Thyroid gland (tissue), 4 donors: ENCODE measurements around the gene DNAJC16. TPM values are rescaled to one million over a fixed set of nuclear protein-coding genes. Genes with fewer than 3 reads are reported as not detected.

Experiments
- DNase-seq, 2 donors: peaks; one replicate each; pipeline ENCODE4 v3.0.0-alpha.2; 2019
- H3K27ac ChIP-seq, 3 donors: fragments of 200-600 bp; sonication (generic); 1 replicate in 2 of 3; 2 replicates in 1 of 3; pipeline ENCODE4 v1.5.1; 2016 to 2019; ENCODE audit warnings: mild to moderate bottlenecking in 1 of 3, moderate library complexity in 1 of 3
- H3K27me3 ChIP-seq: fragments of 200-600 bp; sonication (generic); one replicate; pipeline ENCODE4 v1.5.1; 2019
- H3K36me3 ChIP-seq, 2 donors: fragments of 200-600 bp; sonication (generic); one replicate each; pipeline ENCODE4 v1.5.1; 2016 to 2019
- H3K4me1 ChIP-seq, 2 donors: fragments of 200-600 bp; sonication (generic); one replicate each; pipeline ENCODE4 v1.5.1; 2017 to 2019
- H3K4me3 ChIP-seq, 3 donors: fragments of 200-600 bp; sonication (generic); replicated peaks in 1 of 3; 1 replicate in 2 of 3; 2 replicates in 1 of 3; pipeline ENCODE4 v1.5.1; 2016; ENCODE audit warnings: mild to moderate bottlenecking in 1 of 3
- H3K9me3 ChIP-seq: fragments of 200-600 bp; sonication (generic); one replicate; pipeline ENCODE4 v1.5.1; 2017
- CTCF ChIP-seq, 6 experiments: fragments of 200-600 bp in 3 of 6; fragments of 450-650 bp in 3 of 6; sonication (generic) in 3 of 6; IDR thresholded peaks; one replicate each; pipeline ENCODE4 v1.5.1; 2016 to 2019; ENCODE audit warnings: antibody characterized with exemption in 6 of 6, mild to moderate bottlenecking in 2 of 6, inconsistent platforms in 1 of 6, moderate library complexity in 1 of 6
- POLR2A ChIP-seq, 2 donors: fragments of 450-650 bp; IDR thresholded peaks; one replicate each; pipeline ENCODE4 v1.6.1; 2017; ENCODE audit warnings: antibody characterized with exemption in 2 of 2, mild to moderate bottlenecking in 2 of 2, moderate library complexity in 1 of 2
- WGBS, 2 donors: methylation state at CpG; one replicate each; pipeline ENCODE4 v1.1.5; 2017; 5-methylcytosine and 5-hydroxymethylcytosine counted together
- intact Hi-C: fragments of 100-400 bp; cut with DNase I; formaldehyde crosslinking; loops from one replicate; pipeline ENCODE4 v1.15.1; 2023
- total RNA-seq, 4 donors: library from RNA; depleted of rRNA; stranded (reverse); fragments of >200 nt; gene quantifications; one replicate each; pipeline ENCODE4 v1.2.3, GENCODE V29; 2016

DNAJC16 gene
- total RNA-seq, 4 donors from 2014 or later = 24.3 to 46.8 (median 29.7) TPM

DNA sequence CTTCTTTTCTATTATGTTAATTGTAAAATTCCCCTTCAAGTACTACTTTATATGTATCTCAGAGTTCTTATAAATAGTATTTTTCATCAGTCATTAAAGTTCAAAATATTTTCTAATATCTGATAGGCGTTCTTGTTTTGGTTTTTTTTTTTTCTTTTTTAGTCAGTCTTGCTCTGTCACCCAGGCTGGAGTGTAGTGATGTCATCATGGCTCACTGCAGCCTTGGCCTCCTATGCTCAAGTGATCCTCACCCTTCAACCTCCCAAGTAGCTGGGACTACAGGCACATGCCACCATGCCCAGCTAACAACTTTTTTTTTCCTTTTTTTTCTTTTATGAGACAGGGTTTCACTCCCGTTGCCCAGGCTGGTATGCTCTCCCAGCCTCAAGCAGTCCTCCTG, 30.9 kb downstream of the DNAJC16 start:
- H3K4me3 ChIP-seq = no peak overlapping the region
- H3K4me1 ChIP-seq = peaks cover 0 to 8% of the 10 kb centered on the region in 2 donors
- H3K9me3 ChIP-seq = no peaks in the 10 kb centered on the region
- WGBS, 2 donors = 95 to 99% methylated on average over 2 of the region's 2 CpGs
- DNase-seq = no peak
- intact Hi-C loops = no loop called here
- no peak overlapping the region for H3K27ac ChIP-seq
- H3K27me3 ChIP-seq = no peaks in the 10 kb centered on the region
- H3K36me3 ChIP-seq = peaks cover 9 to 13% of the 10 kb centered on the region in 2 donors
- no peak for TF ChIP-seq CTCF (IDR thresholded peaks at IDR 0.05)
- no peak for TF ChIP-seq POLR2A (IDR thresholded peaks at IDR 0.05)

DNA sequence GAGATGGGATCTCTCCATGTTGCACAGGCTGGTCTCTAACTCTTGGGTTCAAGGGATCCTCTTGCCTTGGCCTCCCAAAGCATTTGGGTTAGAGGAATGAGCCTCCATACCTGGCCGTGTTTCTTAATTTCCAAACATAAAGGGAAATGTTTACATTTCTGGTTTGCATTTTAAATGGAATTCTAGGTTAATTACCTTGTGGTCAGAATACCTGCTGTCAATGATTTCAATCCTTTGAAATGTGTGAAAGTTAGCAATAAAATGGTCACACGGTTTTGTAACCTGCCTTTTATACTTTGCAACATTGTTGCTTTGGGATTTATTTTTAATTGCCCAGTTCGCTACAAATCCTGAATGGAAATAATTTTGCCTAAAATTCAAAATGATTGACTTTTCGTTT, 31.9 kb downstream of the DNAJC16 start:
- intact Hi-C loops = no loop called here
- H3K4me3 ChIP-seq = no peak overlapping the region
- H3K36me3 ChIP-seq = peaks cover 13 to 21% of the 10 kb centered on the region in 2 donors
- TF ChIP-seq POLR2A (IDR thresholded peaks at IDR 0.05) = no peak
- TF ChIP-seq CTCF (IDR thresholded peaks at IDR 0.05) = no peak
- no peaks in the 10 kb centered on the region for H3K9me3 ChIP-seq
- WGBS, 2 donors = 86 to 93% methylated on average over 4 of the region's 4 CpGs
- no peaks in the 10 kb centered on the region for H3K27me3 ChIP-seq
- no peak for DNase-seq
- H3K27ac ChIP-seq = peak overlapping the region in 2 of 3 donors; percentile 67 to 70
- H3K4me1 ChIP-seq = peaks cover 0 to 8% of the 10 kb centered on the region in 2 donors

- TF ChIP-seq POLR2A (IDR thresholded peaks at IDR 0.05) (no peak), CTCF (IDR thresholded peaks at IDR 0.05) (no peak)
- peaks cover 19 to 26% of the 10 kb centered on the region in 2 donors for H3K36me3 ChIP-seq
- no peak overlapping the region for H3K4me3 ChIP-seq
- no peaks in the 10 kb centered on the region for H3K9me3 ChIP-seq
- 90 to 91% methylated on average over 12 of the region's 12 CpGs for WGBS, 2 donors
- DNase-seq = no peak
- peaks cover 0 to 8% of the 10 kb centered on the region in 2 donors for H3K4me1 ChIP-seq
- intact Hi-C loops = no loop called here
- H3K27me3 ChIP-seq = no peaks in the 10 kb centered on the region
- H3K27ac ChIP-seq = peak overlapping the region in 2 of 3 donors; percentile 67 to 70
These were observed 32.7 kb downstream of the DNAJC16 start for GRCh38 chr1:15559189-15559810.

DNA sequence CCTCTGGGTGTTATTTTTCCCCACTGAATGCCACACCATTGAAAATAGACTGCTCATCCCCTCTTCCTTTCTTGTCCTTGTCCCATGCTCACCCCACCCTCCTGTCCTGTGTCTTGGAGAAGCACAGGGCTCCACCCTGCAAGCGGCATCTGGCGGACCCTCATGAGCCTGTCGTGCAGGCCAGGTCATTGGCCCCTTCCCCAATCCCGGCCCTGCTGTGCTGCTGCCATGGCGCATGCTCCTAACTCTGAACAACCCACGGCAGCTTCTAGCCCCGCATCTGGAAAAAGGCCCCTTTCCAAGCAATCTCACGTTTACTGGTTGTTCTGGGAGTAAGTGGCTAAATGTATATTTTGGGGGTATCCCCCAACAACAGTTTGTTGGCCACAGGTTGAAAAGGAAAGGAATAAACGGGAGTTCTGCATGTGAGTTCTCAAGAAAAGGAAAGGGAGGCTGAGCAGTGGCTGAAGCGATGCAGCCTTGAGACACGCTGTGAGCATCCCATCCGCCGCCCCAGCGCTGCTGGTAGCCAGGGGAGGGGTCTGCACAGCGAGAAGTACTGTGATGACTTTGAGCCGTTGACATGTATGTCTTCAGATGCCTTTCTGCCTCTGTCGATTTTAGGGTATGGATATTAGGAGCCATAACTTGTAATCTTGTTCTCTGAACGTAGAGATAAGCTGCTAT, 41.9 kb downstream of the DNAJC16 start:
- H3K27me3 ChIP-seq = no peaks in the 10 kb centered on the region
- WGBS, 2 donors = 94% methylated on average over 18 of the region's 18 CpGs
- H3K9me3 ChIP-seq = no peaks in the 10 kb centered on the region
- H3K36me3 ChIP-seq = peaks cover 41 to 47% of the 10 kb centered on the region in 2 donors
- H3K4me3 ChIP-seq = no peak overlapping the region
- H3K4me1 ChIP-seq = peaks cover 10 to 12% of the 10 kb centered on the region in 2 donors
- intact Hi-C loops = no loop called here
- no peak for TF ChIP-seq POLR2A (IDR thresholded peaks at IDR 0.05)
- TF ChIP-seq CTCF (IDR thresholded peaks at IDR 0.05) = no peak
- H3K27ac ChIP-seq = no peak overlapping the region
- DNase-seq = no peak

DNA sequence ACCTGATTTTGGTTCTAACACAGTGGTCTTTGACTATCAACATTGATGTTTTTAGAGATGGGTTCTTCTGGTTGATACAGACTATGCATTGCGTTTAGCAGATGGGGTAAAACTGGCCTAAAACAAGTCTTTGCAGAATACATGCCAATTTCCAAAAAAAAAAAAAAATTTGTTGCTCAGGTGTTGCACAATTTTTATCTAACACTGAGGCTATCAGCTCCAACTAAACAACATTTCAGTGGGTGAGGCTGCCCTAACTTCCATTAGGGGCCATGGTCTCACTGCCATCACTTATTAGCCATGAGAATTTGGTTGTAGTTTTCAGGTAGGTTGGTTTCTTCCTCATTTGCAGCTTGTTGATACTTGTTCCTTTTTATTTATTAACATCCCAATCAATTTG, 44.2 kb downstream of the DNAJC16 start:
- intact Hi-C loops = no loop called here
- no peak overlapping the region for H3K4me3 ChIP-seq
- TF ChIP-seq CTCF (IDR thresholded peaks at IDR 0.05) = no peak
- TF ChIP-seq POLR2A (IDR thresholded peaks at IDR 0.05) = no peak
- H3K4me1 ChIP-seq = peaks cover 10 to 12% of the 10 kb centered on the region in 2 donors
- H3K27me3 ChIP-seq = no peaks in the 10 kb centered on the region
- peaks cover 20 to 26% of the 10 kb centered on the region in 2 donors for H3K36me3 ChIP-seq
- no peaks in the 10 kb centered on the region for H3K9me3 ChIP-seq
- WGBS, 2 donors = 92 to 100% methylated on average over 1 of the region's 1 CpG
- peak overlapping the region; percentile 6 to 71 (median 17) for H3K27ac ChIP-seq
- DNase-seq = no peak
